BLaER1 treated with 17β-estradiol and CSF1 and Interleukin-3, amounts not matched to agents 10 nM and 100 nM (cell line): ENCODE results near the gene NCOA3.

ENCODE experiments used
- H3K27ac ChIP-seq, 11 experiments: shearing (Covaris generic); formaldehyde crosslinking; 2 replicates each; pipeline ENCODE4 v1.8.1; 2022
- H3K27me3 ChIP-seq, 11 experiments: shearing (Covaris generic); formaldehyde crosslinking; 2 replicates each; pipeline ENCODE4 v1.8.1; 2022
- H3K36me3 ChIP-seq, 11 experiments: shearing (Covaris generic); formaldehyde crosslinking; 2 replicates each; pipeline ENCODE4 v1.8.1; 2022
- H3K4me1 ChIP-seq, 10 experiments: shearing (Covaris generic); formaldehyde crosslinking; 2 replicates each; pipeline ENCODE4 v1.8.1; 2022
- H3K4me2 ChIP-seq, 11 experiments: shearing (Covaris generic); formaldehyde crosslinking; 2 replicates each; pipeline ENCODE4 v1.8.1; 2022
- H3K4me3 ChIP-seq, 10 experiments: shearing (Covaris generic); formaldehyde crosslinking; 2 replicates each; pipeline ENCODE4 v1.8.1; 2022
- H3K9ac ChIP-seq, 11 experiments: shearing (Covaris generic); formaldehyde crosslinking; 2 replicates each; pipeline ENCODE4 v1.8.1; 2022
- H3K9me3 ChIP-seq, 11 experiments: shearing (Covaris generic); formaldehyde crosslinking; replicated peaks in 1 of 11; 2 replicates each; pipeline ENCODE4 v1.8.1; 2022
- H4K20me1 ChIP-seq, 11 experiments: shearing (Covaris generic); formaldehyde crosslinking; 2 replicates each; pipeline ENCODE4 v1.8.1; 2022
- Cebpa-rat ChIP-seq, 11 experiments: shearing (Covaris generic); IDR thresholded peaks; 2 replicates each; pipeline ENCODE4 v1.8.1; 2022

NCOA3 gene

GRCh38 chr20:47676219-47676721, 174.6 kb downstream of the NCOA3 start:
- H3K4me2 ChIP-seq: no peak overlapping the region
- H3K9ac ChIP-seq: no peak overlapping the region; a peak in 1 of 22 replicates
- no peak for TF ChIP-seq Cebpa-rat (IDR thresholded peaks at IDR 0.05)
- peaks cover 0 to 15% (median 12%) of the 10 kb centered on the region in 10 experiments; a peak in 15 of 20 replicates for H3K4me1 ChIP-seq
- no peaks in the 10 kb centered on the region for H3K9me3 ChIP-seq
- H4K20me1 ChIP-seq: peaks cover 0 to 6% (median 0%) of the 10 kb centered on the region in 11 experiments; a peak in 1 of 22 replicates
- H3K27ac ChIP-seq: no peak overlapping the region; a peak in 1 of 22 replicates
- H3K27me3 ChIP-seq: no peaks in the 10 kb centered on the region
- peaks cover 0 to 71% (median 0%) of the 10 kb centered on the region in 11 experiments; a peak in 3 of 22 replicates for H3K36me3 ChIP-seq
- no peak overlapping the region for H3K4me3 ChIP-seq

- H3K4me3 ChIP-seq: no peak overlapping the region
- H3K4me2 ChIP-seq: peak overlapping the region in 8 of 11 experiments; percentile 20 to 65 (median 54); a peak in 15 of 22 replicates
- H3K9me3 ChIP-seq: no peaks in the 10 kb centered on the region
- peaks cover 2 to 22% (median 16%) of the 10 kb centered on the region in 10 experiments; a peak in 17 of 20 replicates for H3K4me1 ChIP-seq
- no peak overlapping the region for H3K27ac ChIP-seq
- H3K27me3 ChIP-seq: no peaks in the 10 kb centered on the region
- H3K36me3 ChIP-seq: peaks cover 0 to 70% (median 0%) of the 10 kb centered on the region in 11 experiments; a peak in 3 of 22 replicates
- no peak for TF ChIP-seq Cebpa-rat (IDR thresholded peaks at IDR 0.05)
- H3K9ac ChIP-seq: peak overlapping the region in 1 of 11 experiments; percentile 10; a peak in 1 of 22 replicates
- peaks cover 0 to 6% (median 0%) of the 10 kb centered on the region in 11 experiments; a peak in 2 of 22 replicates for H4K20me1 ChIP-seq
These were observed 175.4 kb downstream of the NCOA3 start for GRCh38 chr20:47676912-47677634.

DNA sequence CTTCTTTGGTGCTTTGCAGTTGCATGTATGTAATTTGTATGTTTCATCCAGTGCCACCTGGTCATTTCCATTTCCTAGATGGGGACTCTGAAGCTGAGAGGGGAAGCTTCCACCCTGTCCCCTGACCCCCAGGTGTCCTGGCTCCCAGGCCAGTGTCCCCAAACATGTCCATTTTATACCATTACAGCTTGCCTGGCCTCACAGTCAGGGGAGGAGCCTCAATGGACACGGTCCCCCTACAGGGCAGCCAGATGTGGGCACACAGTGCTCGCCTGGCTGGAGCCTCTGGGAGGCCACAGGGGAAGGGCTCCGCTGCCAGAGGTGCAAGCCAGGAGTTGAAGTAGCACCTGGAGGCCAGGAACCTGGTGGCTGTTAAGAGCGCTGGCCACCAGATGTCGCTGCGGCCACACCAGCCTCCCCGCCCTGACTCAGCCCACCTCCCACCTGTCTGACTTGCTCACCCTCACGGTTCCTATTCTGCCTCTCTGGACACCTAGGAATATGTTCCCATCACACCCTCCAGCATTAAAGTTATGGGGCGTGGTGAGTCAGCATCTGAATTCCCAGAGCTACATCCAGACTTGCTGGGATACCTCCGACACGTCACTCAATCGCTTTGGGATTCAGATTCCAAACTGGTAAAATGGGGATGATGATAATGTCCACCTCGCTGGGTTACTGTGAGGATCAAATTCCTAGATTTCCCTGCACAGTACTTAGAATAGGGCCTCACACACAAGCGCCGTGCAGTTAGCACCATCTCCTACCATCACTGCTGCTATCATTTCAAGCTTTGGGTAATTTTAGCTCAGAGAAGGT, 176.2 kb downstream of the NCOA3 start:
- Histone ChIP-seq H3K4me1 (peaks cover 9 to 29% (median 23%) of the 10 kb centered on the region in 10 experiments), H3K4me2 (peak overlapping the region in 8 of 11 experiments; percentile 20 to 65 (median 54); a peak in 15 of 22 replicates), H3K36me3 (peaks cover 0 to 67% (median 0%) of the 10 kb centered on the region in 11 experiments; a peak in 3 of 22 replicates), H3K27ac (no peak overlapping the region), H3K4me3 (no peak overlapping the region), H4K20me1 (peaks cover 0 to 6% (median 0%) of the 10 kb centered on the region in 11 experiments; a peak in 2 of 22 replicates), H3K9ac (0 out of 22 replicates have a peak overlapping the region, but pooled peaks of 1 of the 11 experiments have one; percentile 14), H3K9me3 (no peaks in the 10 kb centered on the region), H3K27me3 (no peaks in the 10 kb centered on the region)
- no peak for TF ChIP-seq Cebpa-rat (IDR thresholded peaks at IDR 0.05)

DNA sequence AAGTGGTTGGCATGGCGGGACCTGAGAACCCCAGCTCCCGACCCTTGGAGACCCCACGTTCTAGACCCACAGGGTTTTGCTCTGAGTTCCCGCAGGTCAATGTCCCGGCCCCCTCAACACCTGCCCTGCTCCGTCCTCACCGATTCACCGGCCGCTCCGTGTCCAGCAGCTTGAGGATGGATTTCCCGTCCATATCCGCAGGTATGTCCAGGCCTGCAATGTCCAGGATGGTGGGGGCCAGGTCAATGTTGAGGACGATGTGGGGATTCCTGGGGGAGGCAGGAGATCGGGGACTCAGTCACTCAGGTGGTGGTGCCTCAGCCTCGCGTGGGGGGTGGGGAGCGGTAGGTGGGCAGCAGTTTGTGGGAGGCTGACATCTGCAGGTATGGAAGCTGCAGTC, 176.8 kb downstream of the NCOA3 start:
- Histone ChIP-seq H3K4me3 (no peak overlapping the region), H3K9me3 (no peaks in the 10 kb centered on the region), H3K27ac (no peak overlapping the region), H3K4me1 (peaks cover 11 to 32% (median 26%) of the 10 kb centered on the region in 10 experiments), H3K4me2 (no peak overlapping the region), H3K36me3 (peaks cover 0 to 67% (median 0%) of the 10 kb centered on the region in 11 experiments; a peak in 3 of 22 replicates), H3K9ac (no peak overlapping the region), H3K27me3 (no peaks in the 10 kb centered on the region), H4K20me1 (peaks cover 0 to 6% (median 0%) of the 10 kb centered on the region in 11 experiments; a peak in 2 of 22 replicates)
- no peak for TF ChIP-seq Cebpa-rat (IDR thresholded peaks at IDR 0.05)

DNA sequence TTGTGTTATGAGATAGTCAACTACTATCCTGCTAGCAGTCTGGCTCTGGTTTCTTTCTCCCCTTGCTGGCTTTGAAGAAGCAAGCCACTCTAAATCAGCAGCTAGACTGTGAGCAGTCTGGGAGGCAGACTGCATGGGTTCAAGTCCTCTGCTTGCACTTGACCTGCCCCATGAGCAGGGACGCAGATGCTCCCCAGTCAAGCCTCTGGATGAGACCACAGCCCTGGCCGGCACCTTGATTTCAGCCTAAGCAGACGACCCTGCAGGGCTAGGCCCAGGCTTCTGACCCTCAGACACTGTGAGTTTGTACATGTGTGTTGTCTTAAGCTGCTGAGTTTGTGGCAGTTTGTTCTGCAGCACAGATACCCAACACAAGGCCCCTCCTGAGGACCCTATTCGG, 177.8 kb downstream of the NCOA3 start:
- Histone ChIP-seq H3K4me1 (peaks cover 11 to 32% (median 26%) of the 10 kb centered on the region in 10 experiments), H3K4me3 (no peak overlapping the region), H3K36me3 (peaks cover 0 to 63% (median 0%) of the 10 kb centered on the region in 11 experiments; a peak in 3 of 22 replicates), H3K9ac (no peak overlapping the region), H3K4me2 (no peak overlapping the region), H3K9me3 (no peaks in the 10 kb centered on the region), H4K20me1 (peaks cover 0 to 6% (median 0%) of the 10 kb centered on the region in 11 experiments; a peak in 2 of 22 replicates), H3K27me3 (no peaks in the 10 kb centered on the region), H3K27ac (no peak overlapping the region)
- TF ChIP-seq Cebpa-rat (IDR thresholded peaks at IDR 0.05): no peak

GRCh38 chr20:47680804-47681529, 179.3 kb downstream of the NCOA3 start:
- peaks cover 11 to 32% (median 26%) of the 10 kb centered on the region in 10 experiments for H3K4me1 ChIP-seq
- TF ChIP-seq Cebpa-rat (IDR thresholded peaks at IDR 0.05): no peak
- peaks cover 0 to 55% (median 0%) of the 10 kb centered on the region in 11 experiments; a peak in 3 of 22 replicates for H3K36me3 ChIP-seq
- H3K9me3 ChIP-seq: no peaks in the 10 kb centered on the region
- H3K4me2 ChIP-seq: 0 out of 22 replicates have a peak overlapping the region, but pooled peaks of 1 of the 11 experiments have one; percentile 18
- H3K27ac ChIP-seq: no peak overlapping the region
- peaks cover 0 to 6% (median 0%) of the 10 kb centered on the region in 11 experiments; a peak in 2 of 22 replicates for H4K20me1 ChIP-seq
- H3K27me3 ChIP-seq: no peaks in the 10 kb centered on the region
- H3K9ac ChIP-seq: no peak overlapping the region
- H3K4me3 ChIP-seq: no peak overlapping the region

DNA sequence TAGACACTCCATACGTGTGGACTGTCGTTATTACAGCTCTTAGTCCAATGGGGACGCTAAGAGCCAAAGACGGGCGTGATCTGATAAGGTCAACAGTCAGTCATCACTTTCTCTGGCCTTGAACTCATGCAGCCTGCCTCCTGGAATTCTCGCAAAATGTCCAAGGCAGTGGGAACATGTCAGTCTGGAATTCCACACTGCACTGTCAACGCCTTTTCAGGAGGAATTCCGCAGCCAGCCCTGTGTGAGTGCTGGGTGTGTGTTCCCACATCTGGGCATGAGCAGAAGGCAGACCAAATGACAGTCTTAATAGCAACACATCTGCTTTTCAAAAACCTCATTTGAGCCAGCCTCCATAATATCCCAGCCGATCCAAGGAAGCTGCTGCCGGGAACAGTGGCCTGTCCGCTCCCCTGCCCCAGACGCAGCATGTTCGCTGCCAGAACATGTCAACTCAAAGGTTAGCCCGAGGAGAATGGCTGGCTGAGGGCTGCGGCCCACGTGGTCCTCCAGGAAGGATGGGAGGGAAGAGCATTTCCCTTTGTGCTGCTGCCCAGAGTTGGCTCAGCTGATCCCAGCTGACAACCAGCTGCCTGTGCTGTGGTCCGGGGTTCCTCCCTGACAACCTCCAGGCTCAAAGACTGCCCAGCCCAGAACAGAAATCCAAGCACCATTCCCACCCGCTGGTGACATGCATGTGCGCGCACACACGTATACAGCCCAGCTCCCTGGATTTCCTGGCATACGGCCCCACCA, 180.5 kb downstream of the NCOA3 start:
- H3K9me3 ChIP-seq: no peaks in the 10 kb centered on the region
- peaks cover 0 to 5% (median 0%) of the 10 kb centered on the region in 11 experiments; a peak in 3 of 22 replicates for H4K20me1 ChIP-seq
- H3K4me3 ChIP-seq: no peak overlapping the region
- H3K27me3 ChIP-seq: no peaks in the 10 kb centered on the region
- H3K36me3 ChIP-seq: peaks cover 0 to 52% (median 0%) of the 10 kb centered on the region in 11 experiments; a peak in 3 of 22 replicates
- no peak overlapping the region; a peak in 1 of 22 replicates for H3K27ac ChIP-seq
- H3K9ac ChIP-seq: no peak overlapping the region
- no peak for TF ChIP-seq Cebpa-rat (IDR thresholded peaks at IDR 0.05)
- peak overlapping the region; percentile 11 to 75 (median 62); a peak in 20 of 22 replicates for H3K4me2 ChIP-seq
- peaks cover 11 to 39% (median 30%) of the 10 kb centered on the region in 10 experiments for H3K4me1 ChIP-seq
